AG09319 (cell line): ENCODE results near the gene CDKL1.
A peak's percentile ranks its signal among the peaks of the same experiment; 100 is the strongest.

Source experiments
- DNase-seq: peaks from one replicate; pipeline ENCODE4 v3.0.0-alpha.2; 2010; ENCODE audit warnings: low read depth; ENCODE audit errors: extremely low read depth
- TF ChIP-seq, protein P1 (sequence below): IDR thresholded peaks from 2 replicates; pipeline ENCODE4 v1.5.1; 2011; ENCODE audit warnings: low read depth, mild to moderate bottlenecking, inconsistent platforms, low read length, moderate library complexity

CDKL1 gene

DNA sequence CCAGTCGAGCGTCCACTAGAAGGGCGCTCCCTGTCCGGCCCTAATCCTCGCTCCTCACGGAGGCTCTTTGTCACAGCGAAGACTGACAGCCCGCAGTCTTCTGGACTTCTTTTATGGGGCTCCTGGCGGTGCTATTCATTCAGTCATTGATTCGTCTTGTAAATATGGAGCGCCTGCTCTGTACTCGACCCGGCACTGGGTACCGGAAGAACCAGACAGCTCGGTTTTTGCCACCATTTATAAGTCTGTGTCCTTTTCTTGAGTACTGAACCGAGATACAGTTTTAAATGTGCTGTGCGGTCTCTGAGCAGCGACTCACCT, 84.0 kb downstream of the CDKL1 start:
- no peak for DNase-seq
- TF ChIP-seq, protein P1, sequence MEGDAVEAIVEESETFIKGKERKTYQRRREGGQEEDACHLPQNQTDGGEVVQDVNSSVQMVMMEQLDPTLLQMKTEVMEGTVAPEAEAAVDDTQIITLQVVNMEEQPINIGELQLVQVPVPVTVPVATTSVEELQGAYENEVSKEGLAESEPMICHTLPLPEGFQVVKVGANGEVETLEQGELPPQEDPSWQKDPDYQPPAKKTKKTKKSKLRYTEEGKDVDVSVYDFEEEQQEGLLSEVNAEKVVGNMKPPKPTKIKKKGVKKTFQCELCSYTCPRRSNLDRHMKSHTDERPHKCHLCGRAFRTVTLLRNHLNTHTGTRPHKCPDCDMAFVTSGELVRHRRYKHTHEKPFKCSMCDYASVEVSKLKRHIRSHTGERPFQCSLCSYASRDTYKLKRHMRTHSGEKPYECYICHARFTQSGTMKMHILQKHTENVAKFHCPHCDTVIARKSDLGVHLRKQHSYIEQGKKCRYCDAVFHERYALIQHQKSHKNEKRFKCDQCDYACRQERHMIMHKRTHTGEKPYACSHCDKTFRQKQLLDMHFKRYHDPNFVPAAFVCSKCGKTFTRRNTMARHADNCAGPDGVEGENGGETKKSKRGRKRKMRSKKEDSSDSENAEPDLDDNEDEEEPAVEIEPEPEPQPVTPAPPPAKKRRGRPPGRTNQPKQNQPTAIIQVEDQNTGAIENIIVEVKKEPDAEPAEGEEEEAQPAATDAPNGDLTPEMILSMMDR: no peak; the same call in 1 of the 2 replicates

DNA sequence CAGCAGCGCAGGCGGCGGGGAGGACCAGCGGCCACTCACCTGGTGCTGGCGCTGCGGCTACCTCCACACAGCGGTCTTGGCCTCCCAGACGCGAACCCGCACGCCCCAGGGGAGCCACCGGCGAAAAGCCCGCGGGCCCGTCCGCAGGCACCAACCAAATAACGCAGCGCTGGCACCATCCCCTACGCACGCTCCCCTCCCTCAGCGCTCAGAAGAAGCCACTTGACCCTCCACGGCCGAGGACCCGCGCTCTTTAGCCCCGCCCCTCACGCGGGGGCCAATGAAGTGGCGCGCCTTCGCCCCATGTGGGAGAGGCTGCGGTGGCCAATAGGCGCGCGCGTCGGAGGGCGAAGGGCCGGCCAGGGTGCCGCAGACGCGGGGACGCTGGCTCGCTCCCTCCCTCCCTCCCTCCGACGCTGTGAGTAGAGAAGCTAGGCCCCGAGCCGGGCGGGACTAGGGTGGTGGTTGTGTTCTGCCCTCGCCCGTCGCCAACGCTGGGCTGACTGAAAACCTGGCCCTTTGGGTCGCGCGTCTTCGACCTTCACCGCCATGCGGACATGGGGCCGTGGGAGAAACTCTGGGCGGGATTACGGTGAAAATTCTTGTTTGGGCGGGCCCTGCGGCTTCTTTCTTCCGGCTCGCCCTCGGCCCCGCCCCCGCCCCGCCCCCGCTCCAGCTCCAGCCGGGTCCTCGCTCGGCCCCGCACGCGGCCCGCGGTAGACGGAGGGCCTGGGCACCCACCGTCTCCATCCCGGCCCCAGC, 84.5 kb downstream of the CDKL1 start, which contains the start of the genes DMAC2L and L2HGDH:
Gene DMAC2L, plus strand, starts transcription at position 353 of the 762 bp plus-strand sequence. CDS start 9,164 bp downstream, outside the sequence.
Gene L2HGDH, minus strand, starts transcription at position 258 of the 762 bp plus-strand sequence. Its CDS starts 79 bp downstream, at position 179.
- DNase-seq: peak; percentile 57
- TF ChIP-seq, protein P1: no peak

- TF ChIP-seq, protein P1: peak; percentile 22
- DNase-seq: no peak
These were observed 85.2 kb downstream of the CDKL1 start for GRCh38 chr14:50311337-50311971.

DNA sequence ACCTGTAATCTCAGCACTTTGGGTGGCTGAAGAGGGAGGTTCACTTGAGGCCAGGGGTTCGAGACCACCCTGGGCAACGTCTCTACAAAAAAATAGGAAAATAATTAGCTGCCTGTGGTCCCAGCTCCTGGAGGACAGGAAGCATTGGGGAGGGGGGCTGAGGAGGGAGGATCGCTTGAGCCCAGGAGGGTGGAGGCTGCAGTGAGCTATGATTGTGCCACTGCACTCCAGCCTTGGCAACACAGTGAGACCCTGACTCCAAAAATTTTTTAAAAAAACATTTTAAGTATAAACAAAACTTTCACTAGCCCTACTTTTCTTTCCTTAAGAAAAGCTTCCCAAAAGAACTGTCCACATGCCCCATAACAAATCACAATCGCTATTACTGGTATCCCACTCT, 86.2 kb downstream of the CDKL1 start:
- DNase-seq: no peak
- TF ChIP-seq, protein P1: no peak

DNA sequence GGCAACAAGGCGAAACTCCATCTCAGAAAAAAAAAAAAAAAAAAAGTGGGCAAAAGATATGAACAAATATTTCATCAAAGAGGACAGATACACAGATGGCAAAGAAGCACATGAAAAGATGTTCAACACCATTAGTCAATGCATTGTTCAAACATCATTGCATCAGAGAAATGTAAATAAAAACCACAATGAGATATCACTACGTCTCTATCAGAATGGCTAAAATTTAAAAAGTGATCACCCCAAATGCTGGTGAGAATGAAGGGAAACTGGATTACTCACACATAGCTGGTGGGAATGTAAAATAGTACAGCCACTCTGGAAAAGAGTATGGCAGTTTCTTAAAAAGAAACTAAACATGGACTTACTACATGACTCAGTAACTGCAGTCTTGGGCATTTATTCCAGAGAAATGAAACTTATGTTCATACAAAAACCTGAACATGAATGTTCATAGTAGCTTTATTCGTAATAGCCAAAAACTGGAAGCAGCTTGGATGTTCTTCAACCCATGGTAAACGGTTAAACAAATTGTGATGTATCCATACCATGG, 88.2 kb downstream of the CDKL1 start:
- no peak for DNase-seq
- TF ChIP-seq, protein P1: no peak

DNA sequence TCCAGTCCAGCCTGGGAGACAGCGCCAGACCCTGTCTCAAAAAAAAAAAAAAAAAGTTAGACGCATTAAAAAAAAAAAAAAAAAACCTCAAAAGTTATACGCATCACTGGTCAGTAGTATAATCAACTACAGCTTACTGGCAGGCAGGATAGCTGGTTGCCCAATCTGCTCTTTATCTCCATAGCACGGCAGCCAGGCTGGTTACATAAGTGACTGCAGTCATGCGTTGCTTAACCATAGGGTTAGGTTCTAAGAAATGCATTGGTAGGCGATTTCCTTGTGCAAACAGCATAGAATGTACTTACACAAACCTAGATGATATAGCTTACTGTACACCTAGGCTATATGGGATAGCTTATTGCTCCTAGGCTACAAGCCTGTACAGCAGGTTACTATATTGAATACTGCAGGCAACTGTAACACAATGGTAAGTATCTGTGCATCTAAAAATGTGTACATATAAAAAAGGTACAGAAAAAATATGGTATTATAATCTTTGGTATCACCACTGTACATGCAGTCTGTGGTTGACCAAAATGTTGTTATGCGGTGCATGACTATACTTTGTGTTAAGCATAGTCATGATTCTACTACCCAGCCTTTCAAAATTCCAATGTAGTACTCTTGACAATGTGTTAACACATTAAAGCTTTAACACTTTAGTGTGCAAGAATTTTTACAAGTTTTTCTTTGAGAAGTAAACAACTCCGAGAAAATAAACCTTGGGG, 92.8 kb downstream of the CDKL1 start:
- TF ChIP-seq, protein P1: no peak
- peak; percentile 62 for DNase-seq

DNA sequence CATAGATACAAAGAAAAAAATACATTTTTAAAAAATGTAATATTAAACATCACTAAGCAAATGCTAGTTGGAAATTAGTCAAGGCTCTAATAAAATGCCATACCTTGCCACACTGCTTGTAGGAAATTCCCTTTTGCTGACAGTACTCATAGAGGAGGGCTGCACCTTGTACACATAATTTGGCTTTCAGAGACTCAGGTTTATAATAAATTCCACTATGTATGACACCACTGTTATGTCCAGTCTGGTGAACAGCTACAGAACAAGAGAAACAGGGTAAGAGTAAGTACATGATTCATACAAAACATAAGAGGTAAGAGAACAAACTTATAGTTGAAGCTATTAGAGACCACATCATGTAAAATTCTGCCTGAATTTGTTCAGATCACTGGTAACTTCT, 94.8 kb downstream of the CDKL1 start:
- TF ChIP-seq, protein P1: no peak
- DNase-seq: no peak
